C4-2B (cell line): ENCODE data around the gene GABBR1.

Experiments used
- H3K27ac ChIP-seq: fragments of 450-650 bp; 2 replicates; pipeline ENCODE4 v1.5.1; 2017
- CTCF ChIP-seq: fragments of 450-650 bp; conservative IDR thresholded peaks from 2 replicates; pipeline ENCODE4 v1.5.1; 2017; ENCODE audit warnings: mild to moderate bottlenecking
- ZFX ChIP-seq: fragments of 450-650 bp; IDR thresholded peaks from 2 replicates; pipeline ENCODE4 v1.6.1; 2017

Gene GABBR1

DNA sequence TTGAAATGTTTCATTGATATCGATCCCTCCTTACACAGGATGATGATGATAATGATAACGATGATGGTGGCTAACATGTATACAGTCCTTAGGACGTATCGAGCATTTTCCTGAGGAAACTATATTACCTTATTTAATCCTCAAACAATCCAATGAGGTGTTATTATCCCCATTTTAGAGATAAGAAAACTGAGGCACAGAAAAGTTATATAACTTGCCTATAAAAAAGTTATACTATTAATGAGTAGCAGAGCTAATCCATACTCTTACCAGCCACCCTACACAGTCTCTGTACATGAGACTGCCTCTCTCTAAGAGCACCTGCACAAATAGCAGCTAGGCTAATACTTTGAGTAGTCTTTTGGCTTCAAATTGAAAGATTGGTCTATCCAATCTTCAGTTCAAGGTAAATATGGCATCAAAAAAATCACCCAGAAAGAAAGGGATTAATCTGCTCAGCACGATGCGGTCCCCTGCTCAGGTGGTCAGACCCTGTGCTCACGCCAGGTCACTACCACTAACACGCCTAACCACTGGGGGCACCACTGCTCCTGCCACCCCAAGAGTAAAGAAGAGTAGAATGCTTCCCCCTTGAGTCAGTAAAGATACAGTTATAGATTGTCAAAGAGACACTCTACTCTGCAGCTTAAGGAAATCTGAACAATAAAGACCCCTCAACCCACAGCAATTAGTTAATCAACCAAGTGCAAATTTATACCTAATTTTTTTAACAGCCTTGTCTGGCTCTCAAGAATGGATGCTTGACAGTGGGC is 15.0 kb downstream of the GABBR1 start:
- no peak overlapping the region for H3K27ac ChIP-seq
- TF ChIP-seq ZFX (no peak), CTCF (no peak; the same call in 1 of the 2 replicates)

- TF ChIP-seq CTCF (no peak), ZFX (no peak)
- H3K27ac ChIP-seq, result no peak overlapping the region
Observed at GRCh38 chr6:29611426-29611825, 21.6 kb downstream of the GABBR1 start.

- TF ChIP-seq CTCF (no peak), ZFX (no peak)
- no peak overlapping the region for H3K27ac ChIP-seq
Observed at GRCh38 chr6:29610540-29610939, 22.4 kb downstream of the GABBR1 start.

GRCh38 chr6:29608131-29608530 is 24.9 kb downstream of the GABBR1 start:
- TF ChIP-seq CTCF, result no peak
- TF ChIP-seq ZFX, result no peak
- no peak overlapping the region for H3K27ac ChIP-seq

DNA sequence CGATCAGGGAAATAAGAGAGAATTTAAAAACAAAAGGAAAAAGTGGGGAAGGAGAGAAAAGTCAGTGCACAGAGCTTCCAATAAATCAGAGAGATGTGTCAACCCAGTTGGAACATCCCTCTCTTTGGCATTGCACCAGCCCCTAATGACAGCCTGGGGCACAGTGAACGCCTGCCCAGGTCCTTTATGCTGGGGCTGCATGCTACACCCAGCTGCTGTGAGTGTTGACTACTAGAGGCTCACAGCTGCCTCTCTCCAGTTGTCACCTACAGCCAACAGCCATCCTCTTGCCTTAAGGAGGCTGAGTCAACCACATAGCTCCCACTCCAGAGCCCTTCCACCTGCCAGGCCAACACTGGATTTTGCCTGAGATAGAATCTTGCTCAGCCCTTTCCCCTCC is 29.1 kb downstream of the GABBR1 start:
- TF ChIP-seq ZFX (no peak), CTCF (no peak)
- no peak overlapping the region for H3K27ac ChIP-seq

DNA sequence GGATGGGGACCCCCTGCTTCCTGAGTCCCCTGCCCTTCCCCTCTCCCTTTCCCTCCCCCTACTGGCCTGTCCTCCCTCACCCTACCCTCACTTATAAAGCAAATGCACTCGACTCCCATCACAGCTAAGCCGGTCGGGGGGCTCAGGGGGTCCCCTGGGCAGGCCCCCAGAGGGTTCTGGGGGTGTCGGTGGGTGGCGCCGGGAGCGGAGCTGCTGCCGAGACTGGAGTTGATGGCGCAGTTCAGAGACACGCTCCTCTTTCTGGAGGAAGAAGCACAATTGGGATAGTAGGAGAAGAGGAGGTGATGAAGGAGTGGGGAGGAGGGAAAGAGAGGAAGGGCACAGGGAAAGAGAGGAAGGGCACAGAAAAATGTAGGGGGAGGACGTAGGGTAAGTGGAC is 29.5 kb downstream of the GABBR1 start:
- no peak for TF ChIP-seq CTCF
- no peak for TF ChIP-seq ZFX
- H3K27ac ChIP-seq, result no peak overlapping the region

GRCh38 chr6:29602564-29603361 is 30.2 kb downstream of the GABBR1 start:
- no peak for TF ChIP-seq ZFX
- TF ChIP-seq CTCF, result no peak; the same call in 1 of the 2 replicates
- H3K27ac ChIP-seq, result no peak overlapping the region
